Stimulated activated naive B cell treated with anti-CD40 and anti-IgM and Interleukin-4, amounts not matched to agents 10 μg/mL and 1 μg/mL and 100 μg/mL, for 72 hours (primary cell): ENCODE data around the gene TNFSF8.

ENCODE experiments used
- ATAC-seq, 2 donors: fragments of 150-1000 bp; cut with Tn5 transposase; replicated peaks; 2 replicates each; pipeline ENCODE4 v1.10.0; 2021; ENCODE audit warnings: moderate library complexity in 1 of 2
- DNase-seq: peaks from one replicate; pipeline ENCODE4 v3.0.0; 2021
- H3K27ac Mint-ChIP-seq: one replicate; pipeline ENCODE4 v1.8.0; 2022; ENCODE audit warnings: mild to moderate bottlenecking, mixed read lengths
- H3K27me3 Mint-ChIP-seq, 2 donors: one replicate each; pipeline ENCODE4 v1.8.0; 2022; ENCODE audit warnings: mixed read lengths in 2 of 2
- H3K36me3 Mint-ChIP-seq, 2 donors: one replicate each; pipeline ENCODE4 v1.8.0; 2022; ENCODE audit warnings: mixed read lengths in 2 of 2, mild to moderate bottlenecking in 1 of 2
- H3K4me1 Mint-ChIP-seq, 2 donors: one replicate each; pipeline ENCODE4 v1.8.0; 2022; ENCODE audit warnings: mixed read lengths in 2 of 2, mild to moderate bottlenecking in 1 of 2
- H3K4me3 Mint-ChIP-seq, 2 donors: one replicate each; pipeline ENCODE4 v1.8.0; 2022; ENCODE audit warnings: mild to moderate bottlenecking in 2 of 2, mixed read lengths in 2 of 2, moderate library complexity in 1 of 2
- H3K9me3 Mint-ChIP-seq, 2 donors: one replicate each; pipeline ENCODE4 v1.8.0; 2022; ENCODE audit warnings: mixed read lengths in 2 of 2, mild to moderate bottlenecking in 1 of 2

TNFSF8 gene

DNA sequence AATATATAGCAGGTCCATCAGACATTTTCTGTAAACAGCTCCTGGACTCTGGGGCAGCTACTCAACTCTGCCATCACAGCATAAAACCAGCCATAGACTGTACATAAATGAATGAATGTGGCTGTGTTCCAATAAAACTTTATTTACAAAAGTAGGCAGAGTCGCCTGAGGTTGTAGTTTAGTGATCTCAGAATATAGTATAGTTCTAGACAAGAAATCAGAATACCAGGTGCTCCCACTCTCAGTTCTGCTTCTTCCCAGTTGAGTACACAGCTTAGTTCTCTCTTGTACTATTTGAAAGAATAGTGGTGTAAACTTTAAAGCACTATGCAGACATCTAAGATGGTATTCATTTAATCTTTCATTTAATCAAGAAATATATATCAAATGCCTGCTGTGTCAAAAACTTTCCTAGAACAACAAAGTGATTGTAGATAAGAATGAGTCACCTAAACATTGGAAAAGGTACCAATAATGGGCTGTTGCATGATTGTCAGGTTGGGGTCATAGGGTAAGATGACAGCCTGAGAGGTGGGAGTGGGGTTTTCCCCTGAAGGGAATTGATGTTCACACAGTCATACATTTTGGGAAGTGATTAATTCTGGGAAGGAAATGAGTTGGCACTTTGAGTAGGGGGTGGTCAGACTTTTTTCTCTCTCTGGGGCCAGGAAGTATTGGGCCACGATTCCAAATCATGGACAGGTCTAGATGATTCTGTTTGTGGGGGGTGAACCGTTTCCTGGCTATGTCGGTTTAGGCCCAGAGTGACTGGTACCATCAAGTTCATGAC is 37.0 kb downstream of the TNFSF8 start:
- DNase-seq (peak; percentile 54), ATAC-seq (peak; percentile 84 to 87)
- Mint-ChIP-seq H3K9me3 (peaks cover 4 to 9% of the 10 kb centered on the region in 2 donors), H3K27me3 (no peaks in the 10 kb centered on the region), H3K4me3 (peak overlapping the region; percentile 15 to 22), H3K27ac (peak overlapping the region; percentile 91), H3K36me3 (peaks cover 2 to 9% of the 10 kb centered on the region in 2 donors), H3K4me1 (peaks cover 53 to 64% of the 10 kb centered on the region in 2 donors)

DNA sequence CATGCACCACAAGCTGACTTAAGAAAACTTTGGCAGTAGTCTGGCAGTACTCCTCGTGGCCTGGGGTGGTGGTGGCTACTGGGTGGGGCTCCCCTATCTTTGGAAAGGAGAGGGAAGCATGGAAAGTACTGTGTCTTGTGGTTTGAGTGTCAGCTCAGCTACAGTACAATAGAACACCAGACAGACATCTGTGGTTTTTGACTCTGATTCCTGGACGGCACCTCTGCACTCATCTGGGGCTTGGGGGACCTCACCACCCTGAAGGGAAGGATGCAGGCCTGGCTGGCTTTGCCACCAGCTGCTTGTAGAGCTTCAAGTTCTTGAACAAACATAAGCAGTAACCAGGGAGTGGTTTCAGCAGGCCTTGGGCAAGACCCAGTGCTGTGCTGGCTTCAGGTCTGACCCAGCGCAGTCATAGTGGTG is 40.6 kb downstream of the TNFSF8 start:
- H3K9me3 Mint-ChIP-seq = peaks cover 8 to 17% of the 10 kb centered on the region in 2 donors
- H3K27me3 Mint-ChIP-seq = no peaks in the 10 kb centered on the region
- H3K36me3 Mint-ChIP-seq = peaks cover 2 to 13% of the 10 kb centered on the region in 2 donors
- H3K4me1 Mint-ChIP-seq = peaks cover 42 to 53% of the 10 kb centered on the region in 2 donors
- no peak overlapping the region for H3K4me3 Mint-ChIP-seq
- peak overlapping the region; percentile 88 for H3K27ac Mint-ChIP-seq
- ATAC-seq = peak; percentile 79 to 81
- DNase-seq = peak; percentile 68

DNA sequence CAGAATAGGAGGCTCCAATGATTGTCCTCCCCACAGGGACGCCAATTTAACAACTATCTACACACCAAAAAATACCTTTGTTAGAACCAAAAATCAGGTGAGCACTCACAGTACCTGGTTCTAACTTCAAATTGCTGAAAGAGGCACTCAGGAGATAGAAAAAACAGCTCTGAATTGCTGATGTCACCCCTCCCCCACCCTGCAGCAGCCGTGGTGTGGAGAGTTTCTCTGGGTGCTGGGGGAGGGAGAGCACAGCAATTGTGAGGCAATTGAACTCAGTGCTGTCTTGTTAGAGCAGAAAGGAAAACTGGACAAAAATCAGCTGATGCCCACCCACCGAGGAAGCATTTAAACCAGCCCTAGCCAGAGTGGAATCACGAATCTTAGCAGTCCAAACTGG is 41.8 kb downstream of the TNFSF8 start:
- Mint-ChIP-seq H3K4me1 (peaks cover 30 to 41% of the 10 kb centered on the region in 2 donors), H3K27ac (no peak overlapping the region)
- no peak for DNase-seq

DNA sequence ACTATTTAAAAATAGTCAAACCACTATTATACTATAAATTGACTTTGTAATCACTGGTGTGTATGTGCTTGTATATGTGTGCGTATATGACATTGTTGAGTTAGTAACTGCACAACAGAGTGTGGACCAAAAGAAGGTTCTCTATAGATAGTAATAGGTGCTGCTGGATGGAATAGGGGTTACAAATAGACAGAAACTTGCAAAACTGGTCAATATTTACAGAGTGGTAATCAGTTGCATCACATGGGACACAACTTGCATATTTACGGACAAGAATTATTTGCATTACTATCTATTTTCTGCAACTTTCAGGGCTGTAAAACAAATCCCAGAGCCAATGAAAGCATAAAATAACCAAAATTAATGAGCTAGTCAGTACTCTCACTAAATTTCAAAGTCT is 42.4 kb downstream of the TNFSF8 start:
- H3K36me3 Mint-ChIP-seq = peaks cover 2 to 10% of the 10 kb centered on the region in 2 donors
- ATAC-seq = no peak
- peaks cover 27 to 34% of the 10 kb centered on the region in 2 donors for H3K4me1 Mint-ChIP-seq
- no peaks in the 10 kb centered on the region for H3K27me3 Mint-ChIP-seq
- no peak overlapping the region for H3K4me3 Mint-ChIP-seq
- no peak overlapping the region for H3K27ac Mint-ChIP-seq
- no peak for DNase-seq
- H3K9me3 Mint-ChIP-seq = peaks cover 8 to 18% of the 10 kb centered on the region in 2 donors

More for the DNA sequence above, 41.8 kb downstream of the TNFSF8 start:
- Mint-ChIP-seq H3K27me3 (no peaks in the 10 kb centered on the region), H3K4me3 (no peak overlapping the region), H3K9me3 (peaks cover 8 to 18% of the 10 kb centered on the region in 2 donors), H3K36me3 (peaks cover 2 to 10% of the 10 kb centered on the region in 2 donors)
- no peak for ATAC-seq

DNA sequence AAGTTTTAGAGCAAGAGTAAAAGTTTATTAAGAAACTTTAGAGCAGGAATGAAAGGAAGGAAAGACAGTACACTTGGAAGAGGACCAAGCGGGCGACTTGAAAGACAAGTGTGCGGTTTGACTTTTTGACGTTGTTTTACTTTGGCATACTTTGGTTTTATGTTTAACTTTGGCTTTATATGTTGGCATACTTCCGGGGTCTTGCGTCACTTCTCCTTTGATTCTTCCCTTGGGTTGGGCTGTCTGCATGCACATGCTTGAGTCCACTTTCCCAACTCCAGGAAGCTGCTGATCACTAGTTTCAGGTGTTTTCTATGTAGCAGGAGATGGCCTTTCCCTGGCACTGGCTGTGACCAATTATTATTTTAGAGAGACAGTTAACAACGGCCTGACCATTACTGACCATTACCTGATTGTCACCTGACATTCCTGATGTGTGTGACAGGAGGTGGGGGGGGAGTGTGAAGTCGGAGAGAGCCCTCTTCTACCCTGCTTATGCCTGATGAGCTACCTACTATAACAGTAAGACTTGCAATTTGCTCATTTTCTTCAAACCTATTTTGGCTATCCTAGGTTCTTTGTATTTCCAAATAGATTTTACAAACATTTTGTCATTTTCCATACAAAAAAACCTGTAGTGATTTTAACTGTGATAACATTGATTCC is 45.5 kb downstream of the TNFSF8 start:
- Mint-ChIP-seq H3K27me3 (no peaks in the 10 kb centered on the region), H3K4me3 (no peak overlapping the region), H3K4me1 (peaks cover 12% of the 10 kb centered on the region in 2 donors), H3K36me3 (peaks cover 0 to 4% of the 10 kb centered on the region in 2 donors), H3K9me3 (peaks cover 8 to 11% of the 10 kb centered on the region in 2 donors), H3K27ac (no peak overlapping the region)
- ATAC-seq (no peak), DNase-seq (no peak)

DNA sequence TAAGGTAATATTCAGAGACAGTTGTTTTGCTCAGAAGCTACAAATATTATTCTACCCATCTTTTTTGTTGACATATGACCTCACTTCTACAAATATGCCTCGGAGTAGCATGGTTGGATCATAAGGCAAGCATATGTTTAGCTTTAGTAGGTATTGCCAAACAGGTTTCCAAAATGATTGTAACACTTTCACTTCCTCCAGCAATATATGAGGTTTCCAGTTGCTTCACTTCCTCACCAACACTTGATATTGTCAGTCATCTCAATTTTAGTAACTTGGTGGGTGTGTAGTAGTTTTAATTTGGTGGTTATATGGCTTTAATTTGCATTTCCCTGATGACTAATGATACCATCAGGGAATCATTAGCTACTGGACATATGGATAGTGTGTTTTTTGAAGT is 46.7 kb downstream of the TNFSF8 start:
- ATAC-seq = peak; percentile 98 to 100
- peaks cover 0 to 4% of the 10 kb centered on the region in 2 donors for H3K36me3 Mint-ChIP-seq

DNA sequence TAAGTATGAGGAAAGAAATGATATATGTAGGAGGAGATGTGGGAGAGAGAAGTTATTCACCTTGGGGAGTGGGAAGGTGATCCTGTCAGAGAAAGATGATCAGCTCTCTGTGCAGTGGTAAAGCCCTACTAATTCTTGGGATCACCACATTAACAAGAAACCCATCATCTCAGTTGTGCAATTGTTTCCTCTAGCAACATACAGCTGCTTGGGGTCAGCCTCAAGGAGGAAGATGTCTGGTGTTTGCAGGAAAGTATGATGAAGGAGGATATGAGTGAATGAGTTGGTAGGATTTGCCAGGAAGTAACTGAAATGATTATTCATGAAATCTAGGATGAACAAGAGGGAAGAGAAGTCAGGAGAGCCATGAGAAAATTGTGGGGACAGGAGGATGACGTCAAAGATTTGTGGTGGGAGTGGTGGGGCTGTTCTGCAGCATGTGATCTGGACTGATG is 50.1 kb downstream of the TNFSF8 start:
- DNase-seq (no peak), ATAC-seq (no peak)

More for the DNA sequence above, 46.7 kb downstream of the TNFSF8 start:
- peaks cover under 1 to 3% of the 10 kb centered on the region in 2 donors for H3K4me1 Mint-ChIP-seq
- DNase-seq = no peak
- H3K27me3 Mint-ChIP-seq = no peaks in the 10 kb centered on the region
- H3K9me3 Mint-ChIP-seq = peaks cover 8 to 11% of the 10 kb centered on the region in 2 donors
- H3K4me3 Mint-ChIP-seq = no peak overlapping the region
- H3K27ac Mint-ChIP-seq = no peak overlapping the region

DNA sequence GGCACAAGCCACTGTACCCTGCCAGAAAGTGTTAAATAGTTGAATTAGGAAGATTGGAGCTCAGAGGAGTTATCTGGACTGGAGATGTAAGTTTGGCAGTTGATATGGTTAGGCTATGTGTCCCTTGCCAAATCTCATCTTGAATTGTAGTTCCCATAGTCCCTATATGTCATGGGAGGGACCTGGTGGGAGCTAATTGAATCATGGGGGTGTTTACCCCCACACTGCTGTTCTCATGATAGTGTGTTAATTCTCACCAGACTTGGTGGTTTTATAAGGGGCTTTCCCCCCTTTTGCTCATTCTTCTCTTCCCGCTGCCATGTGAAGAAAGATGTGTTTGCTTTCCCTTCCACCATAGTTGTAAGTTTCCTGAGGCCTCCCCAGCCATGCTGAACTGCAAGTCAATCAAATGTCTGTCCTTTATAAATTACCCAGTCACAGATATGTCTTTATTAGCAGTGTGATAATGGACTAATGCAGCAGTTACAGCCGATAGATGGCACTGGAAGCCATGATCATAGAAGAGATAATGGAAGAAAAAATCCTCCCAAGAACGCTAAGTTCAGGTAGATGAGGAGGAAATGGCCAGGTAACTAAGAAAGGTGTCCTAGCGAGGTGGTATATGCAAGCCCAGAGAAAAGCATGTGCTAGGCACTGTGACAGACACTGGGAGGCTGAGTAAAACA is 51.4 kb downstream of the TNFSF8 start:
- H3K9me3 Mint-ChIP-seq = peaks cover 10 to 11% of the 10 kb centered on the region in 2 donors
- ATAC-seq (no peak), DNase-seq (no peak)
- no peaks in the 10 kb centered on the region for H3K27me3 Mint-ChIP-seq
- H3K27ac Mint-ChIP-seq = no peak overlapping the region
- H3K4me1 Mint-ChIP-seq = no peaks in the 10 kb centered on the region
- peaks cover 0 to 5% of the 10 kb centered on the region in 2 donors for H3K36me3 Mint-ChIP-seq
- no peak overlapping the region for H3K4me3 Mint-ChIP-seq

More for the DNA sequence above, 50.1 kb downstream of the TNFSF8 start:
- no peaks in the 10 kb centered on the region for H3K27me3 Mint-ChIP-seq
- H3K27ac Mint-ChIP-seq = no peak overlapping the region
- no peaks in the 10 kb centered on the region for H3K4me1 Mint-ChIP-seq
- H3K36me3 Mint-ChIP-seq = peaks cover 0 to 5% of the 10 kb centered on the region in 2 donors
- peaks cover 11 to 12% of the 10 kb centered on the region in 2 donors for H3K9me3 Mint-ChIP-seq
- H3K4me3 Mint-ChIP-seq = no peak overlapping the region

DNA sequence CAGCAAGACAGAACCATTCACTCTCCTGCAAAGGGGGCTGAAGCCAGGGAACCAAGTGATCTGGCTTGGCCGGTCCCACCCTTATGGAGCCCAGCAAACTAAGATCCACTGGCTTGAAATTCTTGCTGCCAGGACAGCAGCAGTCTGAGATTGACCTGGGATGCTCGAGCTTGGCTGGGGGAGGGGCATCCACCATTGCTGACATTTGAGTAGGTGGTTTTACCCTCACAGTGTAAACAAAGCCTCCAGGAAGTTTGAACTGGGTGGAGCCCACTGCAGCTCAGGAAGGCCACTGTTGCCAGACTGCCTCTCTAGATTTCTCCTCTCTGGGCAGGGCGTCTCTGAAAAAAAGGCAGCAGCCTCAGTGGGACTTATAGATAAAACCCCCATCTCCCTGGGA is 60.5 kb downstream of the TNFSF8 start:
- no peak for ATAC-seq
- H3K9me3 Mint-ChIP-seq = peaks cover 12 to 13% of the 10 kb centered on the region in 2 donors
- no peak for DNase-seq
- no peak overlapping the region for H3K27ac Mint-ChIP-seq
- peaks cover 2 to 14% of the 10 kb centered on the region in 2 donors for H3K4me1 Mint-ChIP-seq
- H3K36me3 Mint-ChIP-seq = peaks cover 3 to 13% of the 10 kb centered on the region in 2 donors
- peaks cover 12 to 14% of the 10 kb centered on the region in 2 donors for H3K27me3 Mint-ChIP-seq
- H3K4me3 Mint-ChIP-seq = no peak overlapping the region

GRCh38 chr9:114869378-114869777 is 61.0 kb downstream of the TNFSF8 start:
- peaks cover 3 to 13% of the 10 kb centered on the region in 2 donors for H3K36me3 Mint-ChIP-seq
- H3K27ac Mint-ChIP-seq = no peak overlapping the region
- ATAC-seq (no peak), DNase-seq (no peak)
- peaks cover 12 to 14% of the 10 kb centered on the region in 2 donors for H3K27me3 Mint-ChIP-seq
- H3K4me3 Mint-ChIP-seq = no peak overlapping the region
- H3K9me3 Mint-ChIP-seq = peaks cover 12 to 13% of the 10 kb centered on the region in 2 donors
- peaks cover 2 to 14% of the 10 kb centered on the region in 2 donors for H3K4me1 Mint-ChIP-seq

DNA sequence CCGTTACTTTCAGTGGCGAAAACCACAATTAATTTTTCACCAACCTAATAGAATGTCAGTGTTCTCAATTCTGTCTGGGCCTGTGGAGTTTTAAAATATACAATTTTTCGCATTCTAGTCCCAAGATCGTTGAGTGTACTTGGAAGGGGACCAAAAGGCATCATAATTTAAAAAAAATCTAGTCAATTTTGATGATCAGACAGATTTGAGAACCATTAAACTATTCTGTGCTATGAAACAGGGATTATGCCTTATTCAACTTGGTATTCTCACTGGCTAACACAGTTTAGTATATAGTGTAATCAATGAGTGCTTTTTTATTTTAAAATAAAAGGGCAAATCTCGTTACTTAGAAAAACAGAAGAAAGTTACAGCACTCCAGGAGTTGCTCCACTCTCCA is 63.1 kb downstream of the TNFSF8 start:
- H3K27me3 Mint-ChIP-seq = peaks cover 5 to 7% of the 10 kb centered on the region in 2 donors
- no peak for DNase-seq
- no peak overlapping the region for H3K27ac Mint-ChIP-seq
- H3K4me1 Mint-ChIP-seq = peaks cover 6 to 19% of the 10 kb centered on the region in 2 donors
- H3K36me3 Mint-ChIP-seq = peaks cover 1 to 7% of the 10 kb centered on the region in 2 donors
- H3K4me3 Mint-ChIP-seq = no peak overlapping the region
- peaks cover 3 to 6% of the 10 kb centered on the region in 2 donors for H3K9me3 Mint-ChIP-seq
- ATAC-seq = no peak

GRCh38 chr9:114864471-114864870 is 65.9 kb downstream of the TNFSF8 start:
- Mint-ChIP-seq H3K36me3 (no peaks in the 10 kb centered on the region), H3K4me3 (no peak overlapping the region), H3K27me3 (peaks cover 0 to 6% of the 10 kb centered on the region in 2 donors), H3K4me1 (peaks cover 9 to 15% of the 10 kb centered on the region in 2 donors), H3K27ac (no peak overlapping the region), H3K9me3 (no peaks in the 10 kb centered on the region)
- ATAC-seq = no peak
- DNase-seq = no peak

DNA sequence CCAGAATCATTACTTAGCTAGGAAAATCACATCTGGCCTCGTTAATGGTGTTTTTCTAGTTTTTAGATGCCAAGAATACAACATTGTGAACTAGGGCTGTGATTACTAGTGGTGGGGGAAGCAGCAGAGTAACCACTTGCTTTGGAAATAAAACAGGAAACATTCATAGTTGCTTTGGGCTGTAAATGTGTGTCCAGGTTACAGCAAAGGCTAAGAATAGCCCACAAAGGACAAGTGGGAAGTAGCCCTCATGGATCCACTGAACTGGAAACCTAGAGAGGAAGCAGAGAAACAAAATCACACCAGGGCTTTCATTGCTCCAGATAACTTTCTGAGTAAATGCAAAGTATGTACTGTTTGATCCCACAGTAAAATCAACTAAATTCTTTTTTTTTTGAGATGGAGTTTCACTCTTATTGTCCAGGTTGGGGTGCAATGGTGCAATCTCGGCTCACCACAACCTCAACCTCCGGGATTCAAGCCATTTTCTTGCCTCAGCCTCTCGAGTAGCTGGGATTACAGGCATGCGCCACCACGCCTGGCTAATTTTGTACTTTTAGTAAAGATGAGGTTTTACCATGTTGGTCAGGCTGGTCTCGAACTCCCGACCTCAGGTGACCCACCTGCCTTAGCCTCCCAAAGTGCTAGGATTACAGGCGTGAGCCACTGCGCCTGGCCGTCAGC is 68.3 kb downstream of the TNFSF8 start:
- peaks cover 9 to 12% of the 10 kb centered on the region in 2 donors for H3K27me3 Mint-ChIP-seq
- H3K4me3 Mint-ChIP-seq = no peak overlapping the region
- peaks cover 1 to 8% of the 10 kb centered on the region in 2 donors for H3K9me3 Mint-ChIP-seq
- H3K4me1 Mint-ChIP-seq = peaks cover 9 to 11% of the 10 kb centered on the region in 2 donors
- peaks cover 0 to 8% of the 10 kb centered on the region in 2 donors for H3K36me3 Mint-ChIP-seq
- no peak overlapping the region for H3K27ac Mint-ChIP-seq
- peak in 1 of 2 donors; percentile 42 for ATAC-seq
- no peak for DNase-seq
